Heart right ventricle (tissue), 16 donors: Measurements from ENCODE around the gene SEMA3A. TPM values are rescaled to one million over a fixed set of nuclear protein-coding genes. Genes with fewer than 3 reads are reported as not detected.

Source experiments
- ATAC-seq, 8 donors: fragments of 200-7000 bp; cut with Tn5 transposase; one replicate each; pipeline ENCODE4 v1.9.1; 2020; ENCODE audit warnings: mild to moderate bottlenecking in 8 of 8, moderate library complexity in 8 of 8, moderate number of reproducible peaks in 1 of 8
- DNase-seq, 2 donors: peaks; one replicate each; pipeline ENCODE4 v3.0.0-alpha.2; 2020
- H3K27ac ChIP-seq, 10 donors: fragments of 200-600 bp; sonication (generic) in 2 of 10; one replicate each; pipeline versions ENCODE4 v1.5.0 to v1.8.0; 2020 to 2022; ENCODE audit warnings: mild to moderate bottlenecking in 3 of 10
- H3K27me3 ChIP-seq, 7 donors: fragments of 200-600 bp; one replicate each; pipeline ENCODE4 v1.8.0; 2021 to 2022; ENCODE audit warnings: mild to moderate bottlenecking in 2 of 7
- H3K36me3 ChIP-seq, 9 donors: fragments of 200-600 bp; sonication (generic) in 1 of 9; one replicate each; pipeline versions ENCODE4 v1.5.0 to v1.8.0; 2020 to 2022; ENCODE audit warnings: mild to moderate bottlenecking in 2 of 9
- H3K4me1 ChIP-seq, 9 donors: fragments of 200-600 bp; sonication (generic) in 1 of 9; one replicate each; pipeline versions ENCODE4 v1.5.0 to v1.8.0; 2020 to 2022; ENCODE audit warnings: mild to moderate bottlenecking in 4 of 9
- H3K4me3 ChIP-seq, 10 donors: fragments of 200-600 bp; sonication (generic) in 2 of 10; one replicate each; pipeline versions ENCODE4 v1.5.0 to v1.8.0; 2020 to 2022; ENCODE audit warnings: mild to moderate bottlenecking in 7 of 10, moderate library complexity in 2 of 10
- H3K9me3 ChIP-seq, 11 donors: fragments of 200-600 bp in 10 of 11; sonication (generic) in 2 of 11; one replicate each; pipeline versions ENCODE4 v1.5.0 to v1.8.0; 2013 to 2022; ENCODE audit warnings: mild to moderate bottlenecking in 2 of 11, control low read depth in 1 of 11, moderate library complexity in 1 of 11
- CTCF ChIP-seq, 9 donors: fragments of 200-600 bp; sonication (generic) in 2 of 9; IDR thresholded peaks; one replicate each; pipeline versions ENCODE4 v1.5.0 to v1.8.0; 2021 to 2022; ENCODE audit warnings: antibody characterized with exemption in 9 of 9, mild to moderate bottlenecking in 5 of 9, moderate library complexity in 1 of 9
- WGBS, 2 donors: extraction: QIAGEN DNeasy Blood & Tissue Kit; methylation state at CpG; one replicate each; pipeline ENCODE4 v1.1.7; 2013; ENCODE audit warnings: inconsistent platforms in 1 of 2; 5-methylcytosine and 5-hydroxymethylcytosine counted together
- intact Hi-C, 10 donors: fragments of 100-400 bp; cut with DNase I; formaldehyde crosslinking; loops; one replicate each; pipeline versions ENCODE4 v1.11.1 to v1.14.2; 2022
- polyA plus RNA-seq, 2 donors: library from polyadenylated mRNA; stranded (reverse); fragments of 200-250 nt; gene quantifications; one replicate each; pipeline ENCODE4 v1.2.3, GENCODE V29; 2013
- total RNA-seq, 10 donors: library from RNA; stranded (reverse); fragmentation: NEBNext Ultra II Directional in 3 of 10; extraction: Animal tissue kit (Norgen Biotek cat#: 25700) in 3 of 10; gene quantifications; one replicate each; pipeline versions ENCODE4 v1.2.1 to v1.2.4, GENCODE V29; 2021 to 2023
- donor health status: Arrhythmogenic right ventricular cardiomyopathy.
- donor health status: ischemic (EF 13 %, LVEDD 7.1; RV severe dilation, severe dysfunction).
- donor health status: healthy with polysubstance abuse.
- donor health status: DM: no; HTN: yes; CAD: no.
- donor health status: DM: no; HTN: no; CAD: no.
- donor health status: ischemic (EF 25% LVEDD 6.9; RV normal size, moderate dysfunction).
- donor health status: ischemic (EF 25% LVEDD 5.7; RV mildly dilated, moderate dysfunction).
- donor health status: healthy.
- donor health status: DM: yes; HTN: yes; CAD: no.
- donor health status: Ischemic cardiomyopathy.
- donor health status: ischemic (EF 35%, LVEDD 5.7; RV mildly dilated, moderate dysfunction).
- donor health status: nonischemic (EF 11% LVEDD 7.7; RV severe dilation, severe dysfunction).
- donor health status: DM: yes; HTN: yes; CAD: no.
- donor health status: PGD.
- donor health status: ischemic (EF 29% LVEDD 5.4; RV normal size, mild dysfunction).
- donor health status: nonischemic (EF 23%, LVEDD 6.1; RV moderate dilation, normal function).

The SEMA3A gene
- total and polyA plus RNA-seq, 12 donors = 0.19 to 5.3 (median 1.5) TPM

GRCh38 chr7:84149573-84149972 lies 45.0 kb downstream of the SEMA3A start:
- no peaks in the 10 kb centered on the region for H3K9me3 ChIP-seq
- no peak for TF ChIP-seq CTCF (IDR thresholded peaks at IDR 0.05)
- H3K27ac ChIP-seq = no peak overlapping the region
- H3K4me3 ChIP-seq = no peak overlapping the region
- intact Hi-C loops = no loop called here
- ATAC-seq (no peak), DNase-seq (no peak)
- no peaks in the 10 kb centered on the region for H3K4me1 ChIP-seq
- WGBS, 2 donors = 85 to 88% methylated on average over 3 of the region's 3 CpGs
- H3K27me3 ChIP-seq = no peaks in the 10 kb centered on the region
- no peaks in the 10 kb centered on the region for H3K36me3 ChIP-seq

GRCh38 chr7:84145892-84146291 lies 48.7 kb downstream of the SEMA3A start:
- Histone ChIP-seq H3K36me3 (no peaks in the 10 kb centered on the region), H3K4me3 (no peak overlapping the region), H3K9me3 (no peaks in the 10 kb centered on the region), H3K27me3 (no peaks in the 10 kb centered on the region), H3K27ac (no peak overlapping the region), H3K4me1 (no peaks in the 10 kb centered on the region)
- no peak for ATAC-seq
- WGBS, 2 donors = 51 to 55% methylated on average over 3 of the region's 3 CpGs
- TF ChIP-seq CTCF (IDR thresholded peaks at IDR 0.05) = no peak
- no peak for DNase-seq
- intact Hi-C loops = no loop called here

- intact Hi-C loops = no loop called here
- no peaks in the 10 kb centered on the region for H3K27me3 ChIP-seq
- no peaks in the 10 kb centered on the region for H3K9me3 ChIP-seq
- no peaks in the 10 kb centered on the region for H3K36me3 ChIP-seq
- no peak overlapping the region for H3K27ac ChIP-seq
- DNase-seq (no peak), ATAC-seq (no peak)
- H3K4me1 ChIP-seq = no peaks in the 10 kb centered on the region
- WGBS, 2 donors = 73 to 86% methylated on average over 1 of the region's 1 CpG
- no peak for TF ChIP-seq CTCF (IDR thresholded peaks at IDR 0.05)
- no peak overlapping the region for H3K4me3 ChIP-seq
Measured at GRCh38 chr7:84144935-84145334, 49.7 kb downstream of the SEMA3A start.

- ATAC-seq (no peak), DNase-seq (no peak)
- intact Hi-C loops = no loop called here
- Histone ChIP-seq H3K36me3 (no peaks in the 10 kb centered on the region), H3K27ac (no peak overlapping the region), H3K4me1 (no peaks in the 10 kb centered on the region), H3K9me3 (no peaks in the 10 kb centered on the region), H3K27me3 (no peaks in the 10 kb centered on the region), H3K4me3 (no peak overlapping the region)
- 94 to 96% methylated on average over 3 of the region's 3 CpGs for WGBS, 2 donors
- no peak for TF ChIP-seq CTCF (IDR thresholded peaks at IDR 0.05)
Measured at GRCh38 chr7:84144480-84144879, 50.1 kb downstream of the SEMA3A start.

- Histone ChIP-seq H3K27ac (no peak overlapping the region), H3K4me3 (no peak overlapping the region), H3K4me1 (no peaks in the 10 kb centered on the region), H3K27me3 (no peaks in the 10 kb centered on the region), H3K9me3 (no peaks in the 10 kb centered on the region), H3K36me3 (no peaks in the 10 kb centered on the region)
- DNase-seq (no peak), ATAC-seq (no peak)
- intact Hi-C loops = no loop called here
- WGBS, 2 donors = 85% methylated on average over 3 of the region's 3 CpGs
- no peak for TF ChIP-seq CTCF (IDR thresholded peaks at IDR 0.05)
Measured at GRCh38 chr7:84142726-84143125, 51.9 kb downstream of the SEMA3A start.
